Uterus (tissue), 4 donors: Measurements from ENCODE around the gene ARHGAP15. TPM values are rescaled to one million over a fixed set of nuclear protein-coding genes. Genes with fewer than 3 reads are reported as not detected.

Experiments
- DNase-seq, 2 donors: peaks; one replicate each; pipeline ENCODE4 v3.0.0-alpha.2; 2019 to 2020
- H3K27ac ChIP-seq, 2 donors: fragments of 200-600 bp; sonication (generic); 1 replicate in 1 of 2; 2 replicates in 1 of 2; pipeline ENCODE4 v1.5.1; 2016 to 2018
- H3K27me3 ChIP-seq, 2 donors: fragments of 200-600 bp; sonication (generic); one replicate each; pipeline ENCODE4 v1.5.1; 2018 to 2019; ENCODE audit warnings: control low read depth in 1 of 2
- H3K36me3 ChIP-seq, 2 donors: fragments of 200-600 bp; sonication (generic); one replicate each; pipeline ENCODE4 v1.5.1; 2019; ENCODE audit warnings: control low read depth in 1 of 2
- H3K4me1 ChIP-seq, 2 donors: fragments of 200-600 bp; sonication (generic); one replicate each; pipeline ENCODE4 v1.5.1; 2018 to 2019; ENCODE audit warnings: control low read depth in 1 of 2
- H3K4me3 ChIP-seq, 2 donors: fragments of 200-600 bp; sonication (generic); 1 replicate in 1 of 2; 2 replicates in 1 of 2; pipeline ENCODE4 v1.5.1; 2018 to 2019; ENCODE audit warnings: mild to moderate bottlenecking in 1 of 2
- H3K9me3 ChIP-seq, 2 donors: fragments of 200-600 bp; sonication (generic); one replicate each; pipeline ENCODE4 v1.5.1; 2019; ENCODE audit warnings: control low read depth in 1 of 2
- POLR2A ChIP-seq, 2 donors: fragments of 450-650 bp; IDR thresholded peaks; one replicate each; pipeline ENCODE4 v1.6.1; 2016; ENCODE audit warnings: antibody characterized with exemption in 2 of 2, mild to moderate bottlenecking in 1 of 2, moderate library complexity in 1 of 2
- intact Hi-C: fragments of 100-400 bp; cut with DNase I; formaldehyde crosslinking; loops from one replicate; pipeline ENCODE4 v1.15.1; 2023; ENCODE audit warnings: low total_unique reads
- total RNA-seq, 4 donors: library from RNA; depleted of rRNA in 3 of 4; stranded (reverse); fragments of >200 nt in 3 of 4; gene quantifications; one replicate each; pipeline versions ENCODE4 v1.1.0 to v1.2.4, GENCODE V29; 2014 to 2023
- TF ChIP-seq, protein P1 (sequence below), 4 experiments: fragments of 200-600 bp in 2 of 4; fragments of 450-650 bp in 2 of 4; sonication (generic) in 2 of 4; IDR thresholded peaks; one replicate each; pipeline ENCODE4 v1.5.1; 2016 to 2019; ENCODE audit warnings: antibody characterized with exemption in 4 of 4, mild to moderate bottlenecking in 2 of 4, moderate library complexity in 1 of 4
- donor health status: DM: yes; HTN: yes; CAD: no.

ARHGAP15 gene
- total RNA-seq, 4 donors from 2014 or later, result 0.88 to 28.4 (median 6.6) TPM

DNA sequence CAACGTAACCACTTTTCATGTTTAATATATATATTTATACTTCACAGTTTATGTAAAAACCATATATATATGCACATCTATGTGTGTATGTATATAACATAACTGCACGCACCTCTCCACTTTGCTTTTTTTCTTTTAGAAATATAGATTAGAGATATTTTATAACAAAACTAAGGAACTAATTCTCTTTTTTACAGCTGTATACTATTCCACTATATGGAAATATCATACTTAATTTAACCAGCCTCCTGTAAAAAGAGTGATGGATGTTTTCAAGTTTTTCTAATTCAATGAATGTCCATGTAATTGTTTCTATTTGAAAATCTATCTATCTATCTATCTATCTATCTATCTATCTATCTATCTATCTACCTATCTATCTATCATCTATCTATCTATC lies 4.6 kb downstream of the ARHGAP15 start:
- Histone ChIP-seq H3K4me1 (no peaks in the 10 kb centered on the region), H3K4me3 (no peak overlapping the region), H3K27me3 (no peaks in the 10 kb centered on the region), H3K27ac (no peak overlapping the region), H3K36me3 (no peaks in the 10 kb centered on the region), H3K9me3 (no peaks in the 10 kb centered on the region)
- intact Hi-C loops, result no loop called here
- DNase-seq, result no peak
- TF ChIP-seq POLR2A (IDR thresholded peaks at IDR 0.05), result no peak
- TF ChIP-seq, protein P1, sequence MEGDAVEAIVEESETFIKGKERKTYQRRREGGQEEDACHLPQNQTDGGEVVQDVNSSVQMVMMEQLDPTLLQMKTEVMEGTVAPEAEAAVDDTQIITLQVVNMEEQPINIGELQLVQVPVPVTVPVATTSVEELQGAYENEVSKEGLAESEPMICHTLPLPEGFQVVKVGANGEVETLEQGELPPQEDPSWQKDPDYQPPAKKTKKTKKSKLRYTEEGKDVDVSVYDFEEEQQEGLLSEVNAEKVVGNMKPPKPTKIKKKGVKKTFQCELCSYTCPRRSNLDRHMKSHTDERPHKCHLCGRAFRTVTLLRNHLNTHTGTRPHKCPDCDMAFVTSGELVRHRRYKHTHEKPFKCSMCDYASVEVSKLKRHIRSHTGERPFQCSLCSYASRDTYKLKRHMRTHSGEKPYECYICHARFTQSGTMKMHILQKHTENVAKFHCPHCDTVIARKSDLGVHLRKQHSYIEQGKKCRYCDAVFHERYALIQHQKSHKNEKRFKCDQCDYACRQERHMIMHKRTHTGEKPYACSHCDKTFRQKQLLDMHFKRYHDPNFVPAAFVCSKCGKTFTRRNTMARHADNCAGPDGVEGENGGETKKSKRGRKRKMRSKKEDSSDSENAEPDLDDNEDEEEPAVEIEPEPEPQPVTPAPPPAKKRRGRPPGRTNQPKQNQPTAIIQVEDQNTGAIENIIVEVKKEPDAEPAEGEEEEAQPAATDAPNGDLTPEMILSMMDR (IDR thresholded peaks at IDR 0.05), result no peak

DNA sequence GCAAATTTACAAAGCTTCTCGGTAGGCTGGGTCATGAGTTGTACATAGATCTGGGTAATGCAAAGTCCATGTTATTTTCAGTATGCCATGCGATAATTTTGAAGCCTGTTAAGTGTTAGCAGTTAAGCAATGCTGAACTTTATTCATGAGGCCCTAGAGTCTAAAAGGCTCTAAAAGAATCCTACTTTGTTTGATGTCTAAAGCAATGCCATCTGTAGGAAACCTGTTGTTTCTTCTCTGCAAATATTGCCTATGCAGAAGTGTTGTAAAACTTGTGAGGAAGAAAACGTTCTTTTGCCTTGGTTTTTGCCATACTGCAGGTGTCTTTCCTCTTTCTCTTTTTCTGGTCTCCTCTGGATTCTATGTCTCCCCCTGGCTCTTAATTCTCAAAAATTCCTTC lies 9.1 kb downstream of the ARHGAP15 start:
- Histone ChIP-seq H3K4me1 (no peaks in the 10 kb centered on the region), H3K27ac (no peak overlapping the region), H3K36me3 (no peaks in the 10 kb centered on the region), H3K4me3 (no peak overlapping the region), H3K27me3 (no peaks in the 10 kb centered on the region), H3K9me3 (no peaks in the 10 kb centered on the region)
- no peak for DNase-seq
- TF ChIP-seq POLR2A (IDR thresholded peaks at IDR 0.05), result no peak
- TF ChIP-seq, protein P1 (IDR thresholded peaks at IDR 0.05), result no peak
- intact Hi-C loops, result no loop called here

DNA sequence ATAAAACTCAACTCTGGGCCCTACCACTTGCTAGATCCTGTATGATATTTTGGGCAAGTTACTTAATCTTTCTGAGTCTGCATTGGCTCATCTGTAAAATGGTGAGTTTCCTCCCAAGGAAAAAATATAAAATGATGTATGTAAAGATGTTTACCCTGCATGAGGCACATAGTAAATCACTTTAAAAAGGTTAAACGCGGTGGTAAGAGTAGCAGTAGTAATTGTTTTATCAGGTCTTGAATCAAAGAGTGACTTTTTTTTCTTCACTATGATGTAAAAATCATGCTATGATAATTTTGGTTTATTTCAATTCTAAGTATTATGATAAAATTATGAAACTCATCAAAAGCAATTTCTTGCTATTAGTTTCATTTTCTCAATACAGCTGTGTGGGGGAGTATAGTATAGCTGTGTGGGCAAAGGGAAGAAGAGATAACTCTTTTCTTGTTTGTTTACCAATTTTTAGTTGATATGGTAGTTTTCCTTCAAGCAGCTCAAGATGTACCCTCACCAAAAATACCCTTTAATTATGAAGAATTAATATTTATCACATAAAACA lies 10.7 kb downstream of the ARHGAP15 start:
- no peaks in the 10 kb centered on the region for H3K9me3 ChIP-seq
- H3K4me1 ChIP-seq, result no peaks in the 10 kb centered on the region
- no peak for TF ChIP-seq POLR2A (IDR thresholded peaks at IDR 0.05)
- TF ChIP-seq, protein P1 (IDR thresholded peaks at IDR 0.05), result no peak
- DNase-seq, result no peak
- intact Hi-C loops, result no loop called here
- no peaks in the 10 kb centered on the region for H3K27me3 ChIP-seq
- no peak overlapping the region for H3K4me3 ChIP-seq
- no peaks in the 10 kb centered on the region for H3K36me3 ChIP-seq
- H3K27ac ChIP-seq, result no peak overlapping the region

DNA sequence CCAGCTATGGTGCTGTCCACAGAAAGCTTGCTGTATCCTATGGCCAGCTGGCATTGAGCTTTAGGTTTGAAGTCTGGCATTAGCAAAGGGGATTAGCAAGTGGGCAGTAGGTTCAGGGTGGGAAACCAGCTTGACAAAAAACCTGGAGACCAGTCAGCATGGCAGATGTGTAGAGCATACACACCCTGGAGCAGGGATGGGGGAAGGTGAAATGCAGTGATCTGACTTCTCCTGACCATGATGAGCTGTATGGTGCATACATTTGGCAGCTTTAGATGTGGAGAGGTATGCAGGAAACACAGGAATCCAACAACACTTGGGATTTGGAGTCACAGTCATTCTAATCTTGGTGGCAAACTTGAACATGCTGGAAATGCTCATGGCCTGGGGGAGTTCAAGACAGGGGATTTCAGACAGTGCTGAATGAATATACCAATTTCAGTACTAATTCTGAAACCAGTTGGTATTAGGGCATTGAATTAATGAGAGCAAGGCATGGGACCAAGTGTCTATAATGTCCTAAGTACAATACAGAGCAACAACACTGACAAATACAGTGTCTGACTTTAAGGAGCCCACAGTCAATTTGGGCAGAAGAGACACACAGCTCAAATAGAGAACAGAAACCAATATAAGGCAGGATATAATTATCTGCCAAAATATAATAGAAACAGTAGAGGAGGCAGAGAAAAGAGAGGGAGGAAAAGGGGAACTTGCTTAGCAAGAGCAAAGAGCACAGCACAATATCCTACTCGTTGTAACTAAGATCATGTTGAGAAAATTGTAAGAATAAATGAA lies 11.8 kb downstream of the ARHGAP15 start:
- DNase-seq, result no peak
- no peak overlapping the region for H3K27ac ChIP-seq
- intact Hi-C loops, result no loop called here
- no peaks in the 10 kb centered on the region for H3K36me3 ChIP-seq
- H3K9me3 ChIP-seq, result no peaks in the 10 kb centered on the region
- TF ChIP-seq, protein P1 (IDR thresholded peaks at IDR 0.05), result no peak
- H3K4me1 ChIP-seq, result no peaks in the 10 kb centered on the region
- H3K27me3 ChIP-seq, result no peaks in the 10 kb centered on the region
- H3K4me3 ChIP-seq, result no peak overlapping the region

DNA sequence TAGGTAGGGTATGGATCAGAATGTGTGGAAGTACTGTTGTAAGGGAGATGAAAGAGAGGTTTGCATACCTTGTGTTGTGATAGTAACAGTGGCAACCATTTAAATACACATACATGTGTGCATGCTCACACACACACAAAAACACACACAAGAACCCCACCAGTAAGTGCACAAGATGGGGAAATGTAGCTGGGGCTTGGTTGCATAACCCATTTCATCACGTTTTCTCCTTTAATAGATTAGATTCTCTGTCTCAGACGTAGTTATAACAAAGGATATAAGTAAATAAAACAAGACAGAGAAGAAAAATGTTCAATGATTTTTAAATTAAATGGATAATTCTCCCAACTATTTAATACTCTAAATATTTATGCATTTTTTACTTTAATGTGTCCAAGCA lies 13.4 kb downstream of the ARHGAP15 start:
- no peak overlapping the region for H3K4me3 ChIP-seq
- intact Hi-C loops, result no loop called here
- no peaks in the 10 kb centered on the region for H3K36me3 ChIP-seq
- TF ChIP-seq, protein P1 (IDR thresholded peaks at IDR 0.05), result no peak
- TF ChIP-seq POLR2A (IDR thresholded peaks at IDR 0.05), result no peak
- no peaks in the 10 kb centered on the region for H3K9me3 ChIP-seq
- no peak for DNase-seq
- H3K4me1 ChIP-seq, result no peaks in the 10 kb centered on the region
- H3K27ac ChIP-seq, result no peak overlapping the region
- H3K27me3 ChIP-seq, result no peaks in the 10 kb centered on the region
